SK-N-SH (cell line): ENCODE measurements around the gene NRIP2. TPM values are rescaled to one million over a fixed set of nuclear protein-coding genes. Genes with fewer than 3 reads are reported as not detected.

Source experiments
- CTCF ChIA-PET: fragments of 300-600, 350-600 bp; formaldehyde crosslinking; extraction: SDS; loops from one replicate; lab custom pipeline; 2021; lab: Yijun Ruan, JAX
- POLR2A ChIA-PET: fragments of 350-600 bp; sonication (Branson Sonifier 250); formaldehyde crosslinking; extraction: SDS; loops from one replicate; lab custom pipeline; 2020; ENCODE audit warnings: antibody characterized with exemption, inconsistent platforms; lab: Yijun Ruan, JAX
- DNase-seq: peaks from one replicate; pipeline ENCODE4 v3.0.0; 2012
- H2AFZ ChIP-seq: fragments of 200-600 bp; sonication (generic); 2 replicates; pipeline ENCODE4 v1.8.1; 2016; ENCODE audit warnings: antibody characterized with exemption, mild to moderate bottlenecking, low read depth
- H3F3A ChIP-seq: fragments of 200-600 bp; sonication (generic); replicated peaks from 2 replicates; pipeline ENCODE3; 2016; ENCODE audit warnings: antibody characterized with exemption, mild to moderate bottlenecking; ENCODE audit not compliant: insufficient read depth
- H3K27ac ChIP-seq, 2 experiments: fragments of 200-500 bp in 1 of 2; fragments of 200-600 bp in 1 of 2; sonication (Bioruptor generic) in 1 of 2; sonication (generic), shearing (Covaris generic) in 1 of 2; 2 replicates each; pipeline versions ENCODE4 v1.5.1 to v1.6.1; 2014 to 2016; ENCODE audit warnings: low read depth in 2 of 2, inconsistent platforms in 1 of 2, low read length in 1 of 2, mild to moderate bottlenecking in 1 of 2, mixed read lengths in 1 of 2
- H3K27me3 ChIP-seq: fragments of 200-600 bp; sonication (generic), shearing (Covaris generic); 2 replicates; pipeline ENCODE4 v1.6.1; 2016; ENCODE audit warnings: mixed run types; ENCODE audit not compliant: insufficient read depth
- H3K36me3 ChIP-seq, 2 experiments: fragments of 200-500 bp in 1 of 2; fragments of 200-600 bp in 1 of 2; sonication (Bioruptor generic) in 1 of 2; sonication (generic) in 1 of 2; replicated peaks in 1 of 2; 2 replicates each; pipeline versions ENCODE3 to v1.5.1; 2014 to 2016; ENCODE audit warnings: low read length in 1 of 2, mild to moderate bottlenecking in 1 of 2; ENCODE audit not compliant: insufficient read depth in 2 of 2, control insufficient read depth in 1 of 2
- H3K4me1 ChIP-seq, 2 experiments: fragments of 200-500 bp in 1 of 2; fragments of 200-600 bp in 1 of 2; sonication (Bioruptor generic) in 1 of 2; sonication (generic), shearing (Covaris generic) in 1 of 2; 2 replicates each; pipeline versions ENCODE4 v1.5.1 to v1.6.1; 2014 to 2016; ENCODE audit warnings: low read depth in 1 of 2, low read length in 1 of 2, mixed run types in 1 of 2; ENCODE audit not compliant: insufficient read depth in 2 of 2, control insufficient read depth in 1 of 2
- H3K4me2 ChIP-seq: fragments of 200-600 bp; sonication (generic), shearing (Covaris generic); 2 replicates; pipeline ENCODE4 v1.6.1; 2017; ENCODE audit warnings: mixed run types
- H3K4me3 ChIP-seq, 2 experiments: fragments of 200-500 bp in 1 of 2; fragments of 200-600 bp in 1 of 2; sonication (Bioruptor generic) in 1 of 2; sonication (generic), shearing (Covaris generic) in 1 of 2; 2 replicates each; pipeline versions ENCODE4 v1.5.1 to v1.8.1; 2014 to 2016; ENCODE audit warnings: low read depth in 2 of 2, inconsistent platforms in 1 of 2, low read length in 1 of 2, mild to moderate bottlenecking in 1 of 2, mixed read lengths in 1 of 2, moderate library complexity in 1 of 2
- H3K79me2 ChIP-seq: fragments of 200-600 bp; sonication (generic); 2 replicates; pipeline ENCODE4 v1.8.1; 2017; ENCODE audit warnings: mild to moderate bottlenecking; ENCODE audit not compliant: insufficient read depth
- H3K9ac ChIP-seq: fragments of 200-600 bp; sonication (generic); 2 replicates; pipeline ENCODE4 v1.6.1; 2017; ENCODE audit warnings: mixed run types
- H3K9me2 ChIP-seq: fragments of 200-600 bp; sonication (generic); 2 replicates; pipeline ENCODE4 v1.6.1; 2017; ENCODE audit warnings: mixed run types
- H3K9me3 ChIP-seq: fragments of 200-600 bp; sonication (generic); 2 replicates; pipeline ENCODE4 v1.6.1; 2017; ENCODE audit warnings: mixed run types, mild to moderate bottlenecking, moderate library complexity
- H4K20me1 ChIP-seq: fragments of 200-600 bp; sonication (generic); 2 replicates; pipeline ENCODE4 v1.6.1; 2017; ENCODE audit warnings: mild to moderate bottlenecking, mixed run types; ENCODE audit not compliant: insufficient read depth
- ELF1 ChIP-seq: IDR thresholded peaks from 2 replicates; pipeline ENCODE4 v1.4.0; 2012
- EZH2phosphoT487 ChIP-seq: fragments of 200-600 bp; sonication (generic); IDR thresholded peaks from 2 replicates; pipeline ENCODE4 v1.6.1; 2017; ENCODE audit warnings: low read depth, mixed run types, mild to moderate bottlenecking, antibody characterized with exemption, moderate library complexity, borderline replicate concordance
- FOXJ3 ChIP-seq: sonication (generic); formaldehyde crosslinking; IDR thresholded peaks from 2 replicates; pipeline ENCODE4 v1.5.1; 2020; ENCODE audit warnings: mild to moderate bottlenecking, missing genetic modification reagents
- GATA2 ChIP-seq: sonication (generic); formaldehyde crosslinking; IDR thresholded peaks from 2 replicates; pipeline ENCODE4 v1.5.0; 2020; ENCODE audit warnings: mild to moderate bottlenecking, missing genetic modification reagents
- IRF3 ChIP-seq: fragments of 150-350 bp; IDR thresholded peaks from 2 replicates; pipeline ENCODE4 v1.6.1; 2016; ENCODE audit warnings: mild to moderate bottlenecking, low read depth, low read length
- MXI1 ChIP-seq: IDR thresholded peaks from 2 replicates; pipeline ENCODE4 v1.6.1; 2012; ENCODE audit warnings: mild to moderate bottlenecking, low read depth, low read length, improper control_type of control experiment
- NFIC ChIP-seq: IDR thresholded peaks from 2 replicates; pipeline ENCODE4 v1.4.0; 2012; ENCODE audit warnings: borderline replicate concordance
- NRF1 ChIP-seq: IDR thresholded peaks from 2 replicates; pipeline ENCODE4 v1.6.1; 2012; ENCODE audit warnings: low read depth, mild to moderate bottlenecking, low read length
- PBX3 ChIP-seq: IDR thresholded peaks from 2 replicates; pipeline ENCODE4; 2012
- POLR2AphosphoS5 ChIP-seq: IDR thresholded peaks from 2 replicates; pipeline ENCODE4 v1.6.1; 2012; ENCODE audit warnings: low read depth, low read length
- RCOR1 ChIP-seq: fragments of 150-350 bp; IDR thresholded peaks from 2 replicates; pipeline ENCODE4 v1.6.1; 2017; ENCODE audit warnings: antibody characterized with exemption, low read length
- REST ChIP-seq: IDR thresholded peaks from 2 replicates; pipeline ENCODE4 v1.6.1; 2012; ENCODE audit warnings: mild to moderate bottlenecking, low read depth, low read length, moderate library complexity
- RFX5 ChIP-seq: IDR thresholded peaks from 2 replicates; pipeline ENCODE4 v1.6.1; 2012; ENCODE audit warnings: mild to moderate bottlenecking, improper control_type of control experiment, low read length
- SMC3 ChIP-seq: IDR thresholded peaks from 2 replicates; pipeline ENCODE4 v1.6.1; 2012; ENCODE audit warnings: low read depth, low read length, improper control_type of control experiment
- TCF12 ChIP-seq: IDR thresholded peaks from 2 replicates; pipeline ENCODE4 v1.4.0; 2012
- TEAD4 ChIP-seq: IDR thresholded peaks from 2 replicates; pipeline ENCODE4 v1.4.0; 2012; ENCODE audit warnings: mild to moderate bottlenecking, borderline replicate concordance; ENCODE audit not compliant: insufficient read depth
- ZBTB33 ChIP-seq: IDR thresholded peaks from 2 replicates; pipeline ENCODE4 v1.4.0; 2012; ENCODE audit warnings: low read depth, borderline replicate concordance
- WGBS: methylation state at CpG from one replicate; pipeline ENCODE4 v1.1.6; 2017; ENCODE audit warnings: low lambda C conversion rate; 5-methylcytosine and 5-hydroxymethylcytosine counted together
- polyA plus RNA-seq, 3 experiments: library from polyadenylated mRNA; depleted of rRNA; stranded (reverse); fragments of >200 nt; gene quantifications; 2 replicates each; pipeline ENCODE4 v1.2.3, GENCODE V29; 2012

NRIP2 gene
- polyA plus RNA-seq, 1 of the 3 experiments (the other 2 are of a cell fraction), result not detected

GRCh38 chr12:2804393-2805142, 30.3 kb downstream of the NRIP2 start:
- no peaks in the 10 kb centered on the region for H3K79me2 ChIP-seq
- no peaks in the 10 kb centered on the region for H3K9me3 ChIP-seq
- DNase-seq, result no peak
- no peak overlapping the region for H3K4me3 ChIP-seq
- no peaks in the 10 kb centered on the region for H3K9me2 ChIP-seq
- H4K20me1 ChIP-seq, result no peaks in the 10 kb centered on the region
- 73% methylated on average over 5 of the region's 5 CpGs for WGBS
- peak; percentile 29 for TF ChIP-seq NFIC
- TF ChIP-seq ZBTB33, result no peak
- no peak overlapping the region for H3K9ac ChIP-seq
- no peaks in the 10 kb centered on the region for H3F3A ChIP-seq
- H2AFZ ChIP-seq, result no peak overlapping the region
- H3K27ac ChIP-seq, result peak overlapping the region; percentile 2 to 4; a peak in 2 of 4 replicates
- no peak overlapping the region for H3K4me2 ChIP-seq
- ChIA-PET POLR2A (interaction anchor here (0.6 kb wide), 1 partner anchor 9 kb away, joined by 3 read pairs; no protein-coding TSS in a partner anchor), CTCF (no interaction called here)
- no peaks in the 10 kb centered on the region for H3K27me3 ChIP-seq
- H3K36me3 ChIP-seq, result peaks cover 38 to 56% of the 10 kb centered on the region in 2 experiments
- H3K4me1 ChIP-seq, result peaks cover 0 to 4% of the 10 kb centered on the region in 2 experiments; a peak in 1 of 4 replicates

- CTCF ChIA-PET, result no interaction called here
- 90% methylated on average over 7 of the region's 7 CpGs for WGBS
- TF ChIP-seq NFIC (no peak), EZH2phosphoT487 (no peak), TEAD4 (no peak), PBX3 (no peak), RFX5 (no peak), POLR2AphosphoS5 (no peak), IRF3 (no peak), TCF12 (no peak), REST (no peak), SMC3 (no peak), FOXJ3 (CRISPR knock-in tag) (no peak), RCOR1 (no peak), ELF1 (no peak), NRF1 (no peak), MXI1 (no peak), GATA2 (CRISPR knock-in tag) (no peak)
Measured at GRCh38 chr12:2803635-2804392, 31.0 kb downstream of the NRIP2 start.

More at GRCh38 chr12:2803635-2804392, 31.0 kb downstream of the NRIP2 start:
- H3K79me2 ChIP-seq, result no peaks in the 10 kb centered on the region
- H3F3A ChIP-seq, result no peaks in the 10 kb centered on the region
- H3K27ac ChIP-seq, result peak overlapping the region in 1 of 2 experiments; percentile 4; a peak in 1 of 4 replicates
- peaks cover 45 to 64% of the 10 kb centered on the region in 2 experiments for H3K36me3 ChIP-seq
- no peak for DNase-seq
- POLR2A ChIA-PET, result no interaction called here
- no peak overlapping the region for H3K9ac ChIP-seq
- no peak overlapping the region for H2AFZ ChIP-seq
- H3K27me3 ChIP-seq, result no peaks in the 10 kb centered on the region
- no peak overlapping the region for H3K4me3 ChIP-seq
- no peaks in the 10 kb centered on the region for H3K9me2 ChIP-seq
- H3K4me2 ChIP-seq, result no peak overlapping the region
- H3K9me3 ChIP-seq, result no peaks in the 10 kb centered on the region
- H4K20me1 ChIP-seq, result no peaks in the 10 kb centered on the region
- peaks cover 0 to 4% of the 10 kb centered on the region in 2 experiments; a peak in 1 of 4 replicates for H3K4me1 ChIP-seq
